DOHH2 (cell line): ENCODE data around the gene ZDHHC9.
A peak's percentile ranks its signal among the peaks of the same experiment; 100 is the strongest.

Experiments
- H3F3A ChIP-seq: fragments of 200-600 bp; sonication (generic), shearing (Covaris generic); 2 replicates; pipeline ENCODE4 v1.6.0; 2016; ENCODE audit warnings: antibody characterized with exemption, mild to moderate bottlenecking; ENCODE audit not compliant: control insufficient read depth, insufficient read depth
- H3K27ac ChIP-seq: fragments of 200-600 bp; sonication (generic); 2 replicates; pipeline ENCODE4 v1.5.1; 2014; ENCODE audit warnings: low read depth, mild to moderate bottlenecking, low read length, moderate library complexity
- H3K27me3 ChIP-seq: fragments of 200-600 bp; sonication (generic); 2 replicates; pipeline ENCODE4 v1.6.1; 2014; ENCODE audit warnings: mild to moderate bottlenecking, low read length, mixed read lengths; ENCODE audit not compliant: control insufficient read depth
- H3K36me3 ChIP-seq: fragments of 200-600 bp; sonication (generic); 2 replicates; pipeline ENCODE4 v1.6.1; 2014; ENCODE audit warnings: mild to moderate bottlenecking, low read length, moderate library complexity, mixed read lengths; ENCODE audit not compliant: control insufficient read depth
- H3K4me1 ChIP-seq: fragments of 200-600 bp; sonication (generic); 2 replicates; pipeline ENCODE4 v1.6.1; 2014; ENCODE audit warnings: mild to moderate bottlenecking, low read length, mixed read lengths; ENCODE audit not compliant: control insufficient read depth
- H3K4me2 ChIP-seq: fragments of 200-600 bp; sonication (generic); 2 replicates; pipeline ENCODE4 v1.6.0; 2014; ENCODE audit warnings: mild to moderate bottlenecking, low read length, moderate library complexity
- H3K4me3 ChIP-seq: fragments of 200-600 bp; sonication (generic); 2 replicates; pipeline ENCODE4 v1.5.1; 2014; ENCODE audit warnings: mild to moderate bottlenecking, low read length, mixed read lengths
- H3K79me2 ChIP-seq: fragments of 200-600 bp; sonication (generic); 2 replicates; pipeline ENCODE4 v1.6.1; 2014; ENCODE audit warnings: mild to moderate bottlenecking, low read length, mixed read lengths; ENCODE audit not compliant: control insufficient read depth
- H3K9me2 ChIP-seq: fragments of 200-600 bp; sonication (generic); replicated peaks from 2 replicates; pipeline ENCODE4 v1.6.1; 2014; ENCODE audit warnings: mild to moderate bottlenecking, low read length, mixed read lengths; ENCODE audit not compliant: control insufficient read depth
- H3K9me3 ChIP-seq: fragments of 200-600 bp; sonication (generic); 2 replicates; pipeline ENCODE4 v1.6.1; 2014; ENCODE audit warnings: antibody characterized with exemption, low read length, mixed read lengths; ENCODE audit not compliant: control insufficient read depth, insufficient read depth
- H4K20me1 ChIP-seq: fragments of 200-600 bp; sonication (generic); 2 replicates; pipeline ENCODE4 v1.6.0; 2014; ENCODE audit warnings: low read depth, mild to moderate bottlenecking, antibody characterized with exemption, low read length, moderate library complexity; ENCODE audit not compliant: control insufficient read depth, insufficient read depth
- CTCF ChIP-seq: fragments of 200-600 bp; sonication (generic); IDR thresholded peaks from one replicate; pipeline ENCODE4 v1.5.1; 2014; ENCODE audit warnings: antibody characterized with exemption, mild to moderate bottlenecking, low read depth, low read length; ENCODE audit not compliant: poor library complexity, severe bottlenecking
- EZH2phosphoT487 ChIP-seq: fragments of 200-600 bp; sonication (generic); IDR thresholded peaks from 2 replicates; pipeline ENCODE4 v1.6.1; 2017; ENCODE audit warnings: borderline replicate concordance, mild to moderate bottlenecking, antibody characterized with exemption, low read length, moderate library complexity, mixed read lengths

Gene ZDHHC9

DNA sequence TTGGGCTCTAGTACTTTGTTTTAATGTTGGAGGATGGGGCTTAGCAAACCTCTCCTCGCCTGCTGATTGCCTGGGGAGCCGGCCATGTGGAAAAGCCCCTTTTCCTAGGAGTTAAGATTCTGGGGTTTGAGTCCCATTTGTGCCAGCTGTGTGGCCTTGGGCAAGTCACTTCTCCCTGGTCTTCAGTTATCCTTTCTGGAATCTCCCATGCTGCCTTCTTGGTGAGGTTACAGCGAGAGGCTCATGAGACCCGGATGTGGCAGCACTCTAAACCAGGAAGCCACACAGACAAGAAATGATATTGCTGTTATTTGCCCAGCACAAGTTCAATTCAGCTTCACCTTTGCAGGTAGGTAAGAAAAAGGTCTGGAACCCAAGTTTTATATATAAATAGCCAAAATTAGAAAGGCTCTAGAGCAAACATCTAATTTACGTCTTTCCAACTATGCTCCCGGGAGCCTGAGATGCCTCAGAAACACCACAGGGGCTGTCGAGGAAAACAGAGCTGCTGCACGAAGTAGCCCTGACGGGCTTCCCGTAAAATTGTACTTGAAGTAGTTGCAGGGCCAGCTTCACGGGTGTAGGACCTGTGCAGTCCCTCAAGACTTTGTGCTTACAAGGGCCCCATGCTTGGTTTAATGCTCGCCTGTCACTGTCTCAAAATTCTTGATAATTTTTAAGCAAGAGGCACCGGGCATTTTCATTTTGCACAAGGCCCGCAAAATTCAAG, 72.3 kb downstream of the ZDHHC9 start:
- peak overlapping the region; percentile 45 for H3K4me2 ChIP-seq

DNA sequence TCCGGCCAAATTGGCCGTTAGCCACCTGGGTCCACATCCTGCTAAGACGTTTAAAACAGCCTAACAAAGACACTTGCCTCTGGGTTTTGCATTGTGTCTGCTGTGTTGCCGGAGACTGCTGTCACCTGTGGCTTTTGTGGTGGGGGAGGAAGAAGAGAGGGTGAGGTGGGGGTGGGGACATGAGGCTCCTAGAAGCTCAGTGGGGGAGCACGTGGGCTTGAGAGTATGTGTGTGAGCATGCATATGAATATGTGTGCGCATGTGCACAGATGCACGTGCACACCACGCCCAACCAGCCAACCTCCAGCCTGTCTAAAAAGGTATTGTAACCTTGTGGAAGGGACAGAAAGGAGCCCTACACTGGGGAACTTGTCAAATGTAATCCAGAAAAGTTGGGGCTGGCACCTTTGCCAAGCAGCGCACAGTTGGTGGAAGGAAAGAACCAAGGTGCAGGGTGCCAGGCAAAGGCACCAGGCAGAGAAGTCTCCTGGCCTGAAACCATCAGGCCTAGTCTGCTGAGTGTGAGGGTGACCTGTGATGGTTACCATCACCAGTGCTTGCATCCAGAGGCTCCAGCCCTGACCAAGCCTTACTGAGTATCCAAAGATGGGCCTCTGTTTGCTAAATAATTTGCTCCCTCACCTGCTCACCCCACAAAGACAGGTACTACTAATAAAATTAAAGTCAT, 74.1 kb downstream of the ZDHHC9 start:
- Histone ChIP-seq H3K9me3 (no peaks in the 10 kb centered on the region), H3K27me3 (no peaks in the 10 kb centered on the region), H3K9me2 (no peaks in the 10 kb centered on the region), H3F3A (peaks cover 6% of the 10 kb centered on the region; the same call in 1 of the 2 replicates), H3K4me3 (peak overlapping the region; percentile 64), H3K79me2 (no peaks in the 10 kb centered on the region), H3K36me3 (peaks cover 8% of the 10 kb centered on the region), H3K4me2 (peak overlapping the region; percentile 82), H3K4me1 (peaks cover 79% of the 10 kb centered on the region), H4K20me1 (no peaks in the 10 kb centered on the region), H3K27ac (peak overlapping the region; percentile 99)
- TF ChIP-seq CTCF: no peak
- TF ChIP-seq EZH2phosphoT487: no peak

More for the DNA sequence above, 72.3 kb downstream of the ZDHHC9 start:
- Histone ChIP-seq H3K27me3 (no peaks in the 10 kb centered on the region), H3K9me3 (no peaks in the 10 kb centered on the region), H3F3A (peaks cover 8% of the 10 kb centered on the region), H3K9me2 (no peaks in the 10 kb centered on the region), H3K27ac (peak overlapping the region; percentile 94), H4K20me1 (no peaks in the 10 kb centered on the region), H3K36me3 (peaks cover 8% of the 10 kb centered on the region), H3K4me3 (peak overlapping the region; percentile 30), H3K4me1 (peaks cover 90% of the 10 kb centered on the region), H3K79me2 (no peaks in the 10 kb centered on the region)
- TF ChIP-seq EZH2phosphoT487: no peak
- no peak for TF ChIP-seq CTCF

GRCh38 chrX:129768586-129769466, 74.9 kb downstream of the ZDHHC9 start:
- Histone ChIP-seq H3K27ac (peak overlapping the region; percentile 99), H3K4me3 (peak overlapping the region; percentile 64), H3K9me3 (no peaks in the 10 kb centered on the region), H3K36me3 (peaks cover 8% of the 10 kb centered on the region), H3K79me2 (no peaks in the 10 kb centered on the region), H3F3A (peaks cover 6% of the 10 kb centered on the region; the same call in 1 of the 2 replicates), H3K9me2 (no peaks in the 10 kb centered on the region), H3K4me2 (peak overlapping the region; percentile 82), H4K20me1 (no peaks in the 10 kb centered on the region), H3K4me1 (peaks cover 74% of the 10 kb centered on the region), H3K27me3 (no peaks in the 10 kb centered on the region)
- TF ChIP-seq CTCF: no peak
- TF ChIP-seq EZH2phosphoT487: no peak
